Neural progenitor cell (in vitro differentiated cells): ENCODE measurements around the gene TOGARAM2. TPM values are rescaled to one million over a fixed set of nuclear protein-coding genes. Genes with fewer than 3 reads are reported as not detected.
A peak's percentile ranks its signal among the peaks of the same experiment; 100 is the strongest.

Experiments used
- DNase-seq: peaks from one replicate; pipeline ENCODE4 v3.0.0-alpha.2; 2016; ENCODE audit warnings: low spot score
- H2AFZ ChIP-seq: fragments of 200-600 bp; sonication (generic); replicated peaks from 2 replicates; pipeline ENCODE4 v1.6.1; 2016; ENCODE audit warnings: antibody characterized with exemption
- H3F3A ChIP-seq: fragments of 200-600 bp; sonication (generic); 2 replicates; pipeline ENCODE4 v1.6.1; 2016; ENCODE audit warnings: antibody characterized with exemption, low read depth
- H3K27ac ChIP-seq: fragments of 200-600 bp; sonication (generic); 2 replicates; pipeline ENCODE4 v1.5.1; 2016; ENCODE audit warnings: mild to moderate bottlenecking
- H3K27me3 ChIP-seq: fragments of 200-600 bp; sonication (generic); 2 replicates; pipeline ENCODE4 v1.6.1; 2016; ENCODE audit warnings: mild to moderate bottlenecking, moderate library complexity
- H3K36me3 ChIP-seq: fragments of 200-600 bp; sonication (generic); 2 replicates; pipeline ENCODE4 v1.5.1; 2016
- H3K4me1 ChIP-seq: fragments of 200-600 bp; sonication (generic); 2 replicates; pipeline ENCODE4 v1.6.1; 2016; ENCODE audit warnings: mixed run types
- H3K4me2 ChIP-seq: fragments of 200-600 bp; sonication (generic); 2 replicates; pipeline ENCODE4 v1.6.1; 2016
- H3K4me3 ChIP-seq: fragments of 200-600 bp; sonication (generic); 2 replicates; pipeline ENCODE4 v1.5.1; 2016
- H3K79me2 ChIP-seq: fragments of 200-600 bp; sonication (generic); 2 replicates; pipeline ENCODE4 v1.6.1; 2016; ENCODE audit warnings: low read depth
- H3K9ac ChIP-seq: fragments of 200-600 bp; sonication (generic); 2 replicates; pipeline ENCODE4 v1.6.1; 2016
- H3K9me3 ChIP-seq: fragments of 200-600 bp; sonication (generic); 2 replicates; pipeline ENCODE4 v1.5.1; 2016; ENCODE audit warnings: low read depth
- H4K20me1 ChIP-seq: fragments of 200-600 bp; sonication (generic); 2 replicates; pipeline ENCODE4 v1.6.1; 2016; ENCODE audit warnings: low read depth
- H3K27ac Mint-ChIP-seq: 3 replicates; pipeline ENCODE4 v1.8.0; 2021; ENCODE audit warnings: mixed read lengths
- H3K27me3 Mint-ChIP-seq: 2 replicates; pipeline ENCODE4 v1.8.0; 2022; ENCODE audit warnings: low read depth, mild to moderate bottlenecking, inconsistent platforms, moderate library complexity, mixed read lengths; ENCODE audit not compliant: insufficient read depth
- H3K36me3 Mint-ChIP-seq: 3 replicates; pipeline ENCODE4 v1.8.0; 2021; ENCODE audit warnings: mixed read lengths
- H3K4me1 Mint-ChIP-seq: 3 replicates; pipeline ENCODE4 v1.8.0; 2021; ENCODE audit warnings: mixed read lengths
- H3K4me3 Mint-ChIP-seq: 3 replicates; pipeline ENCODE4 v1.8.0; 2021; ENCODE audit warnings: mild to moderate bottlenecking, moderate library complexity, mixed read lengths
- H3K9me3 Mint-ChIP-seq: 3 replicates; pipeline ENCODE4 v1.8.0; 2020; ENCODE audit warnings: mixed read lengths
- EZH2 ChIP-seq: fragments of 200-600 bp; sonication (generic); IDR thresholded peaks from 2 replicates; pipeline ENCODE4 v1.6.1; 2017; ENCODE audit warnings: antibody characterized with exemption, mild to moderate bottlenecking, moderate library complexity
- EZH2phosphoT487 ChIP-seq: fragments of 200-600 bp; sonication (generic); IDR thresholded peaks from 2 replicates; pipeline ENCODE4 v1.6.1; 2017; ENCODE audit warnings: antibody characterized with exemption
- total RNA-seq: library from RNA; depleted of rRNA; stranded (reverse); fragments of >200 nt; gene quantifications from 2 replicates; pipeline ENCODE4 v1.2.3, GENCODE V29; 2015; ENCODE audit warnings: low replicate concordance
- TF ChIP-seq, protein P1 (sequence below): fragments of 200-600 bp; sonication (generic); IDR thresholded peaks from 2 replicates; pipeline ENCODE4 v1.5.1; 2017; ENCODE audit warnings: antibody characterized with exemption, mild to moderate bottlenecking

The TOGARAM2 gene
- total RNA-seq, 1 donor from 2014 or later = 0.04 TPM

DNA sequence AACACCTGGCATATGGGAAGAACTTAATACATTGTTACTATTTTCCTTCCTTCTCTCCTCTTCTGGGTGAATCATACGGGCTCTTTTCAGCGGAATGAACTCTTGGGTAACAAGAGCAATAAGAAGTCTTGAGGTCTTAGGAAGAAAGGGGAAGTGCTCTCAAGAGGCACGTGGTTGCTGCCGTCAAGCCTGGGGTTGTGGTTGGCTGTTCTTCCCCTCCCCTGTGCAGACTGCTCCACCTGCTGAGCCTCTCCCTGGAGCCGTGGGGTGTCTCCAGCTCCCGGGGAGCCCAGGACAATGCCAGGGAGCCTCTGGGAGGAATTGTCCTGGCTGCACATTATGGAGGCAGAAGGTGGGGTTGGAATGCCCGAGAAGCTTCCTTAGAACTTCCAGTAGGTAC, 19.4 kb downstream of the TOGARAM2 start:
- Mint-ChIP-seq H3K9me3 (no peaks in the 10 kb centered on the region), H3K27me3 (peaks cover 9% of the 10 kb centered on the region), H3K4me1 (peaks cover 9% of the 10 kb centered on the region), H3K4me3 (no peak overlapping the region), H3K36me3 (no peaks in the 10 kb centered on the region), H3K27ac (no peak overlapping the region)
- Histone ChIP-seq H3K9ac (no peak overlapping the region), H3K9me3 (no peaks in the 10 kb centered on the region), H3K79me2 (no peaks in the 10 kb centered on the region), H2AFZ (no peak overlapping the region), H3K36me3 (no peaks in the 10 kb centered on the region), H3K4me2 (no peak overlapping the region), H3F3A (no peaks in the 10 kb centered on the region), H3K4me3 (no peak overlapping the region), H4K20me1 (no peaks in the 10 kb centered on the region), H3K4me1 (peaks cover 8% of the 10 kb centered on the region), H3K27ac (no peak overlapping the region), H3K27me3 (no peaks in the 10 kb centered on the region)
- DNase-seq = no peak
- TF ChIP-seq, protein P1, sequence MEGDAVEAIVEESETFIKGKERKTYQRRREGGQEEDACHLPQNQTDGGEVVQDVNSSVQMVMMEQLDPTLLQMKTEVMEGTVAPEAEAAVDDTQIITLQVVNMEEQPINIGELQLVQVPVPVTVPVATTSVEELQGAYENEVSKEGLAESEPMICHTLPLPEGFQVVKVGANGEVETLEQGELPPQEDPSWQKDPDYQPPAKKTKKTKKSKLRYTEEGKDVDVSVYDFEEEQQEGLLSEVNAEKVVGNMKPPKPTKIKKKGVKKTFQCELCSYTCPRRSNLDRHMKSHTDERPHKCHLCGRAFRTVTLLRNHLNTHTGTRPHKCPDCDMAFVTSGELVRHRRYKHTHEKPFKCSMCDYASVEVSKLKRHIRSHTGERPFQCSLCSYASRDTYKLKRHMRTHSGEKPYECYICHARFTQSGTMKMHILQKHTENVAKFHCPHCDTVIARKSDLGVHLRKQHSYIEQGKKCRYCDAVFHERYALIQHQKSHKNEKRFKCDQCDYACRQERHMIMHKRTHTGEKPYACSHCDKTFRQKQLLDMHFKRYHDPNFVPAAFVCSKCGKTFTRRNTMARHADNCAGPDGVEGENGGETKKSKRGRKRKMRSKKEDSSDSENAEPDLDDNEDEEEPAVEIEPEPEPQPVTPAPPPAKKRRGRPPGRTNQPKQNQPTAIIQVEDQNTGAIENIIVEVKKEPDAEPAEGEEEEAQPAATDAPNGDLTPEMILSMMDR = no peak
- no peak for TF ChIP-seq EZH2phosphoT487
- no peak for TF ChIP-seq EZH2

DNA sequence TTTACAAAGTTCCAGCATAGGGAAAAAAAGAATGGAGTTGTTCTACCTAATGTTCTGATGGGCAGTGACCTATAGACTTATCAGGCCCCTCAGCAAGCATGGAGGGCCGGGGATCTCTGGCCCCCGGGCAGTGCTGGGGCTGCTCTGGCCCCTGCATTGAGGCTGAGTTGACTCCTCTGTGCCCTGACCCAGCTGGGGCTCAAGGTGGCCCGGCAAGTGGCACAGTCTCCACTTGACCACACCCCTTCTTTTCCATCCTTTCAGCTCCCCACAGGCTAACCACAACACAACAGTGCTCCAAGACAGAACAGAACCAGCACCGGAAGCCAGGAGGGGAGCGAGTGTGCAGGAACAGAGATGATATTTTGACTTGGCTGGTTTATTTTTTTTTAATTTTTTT, 19.9 kb downstream of the TOGARAM2 start:
- TF ChIP-seq EZH2 (no peak), EZH2phosphoT487 (no peak)
- Mint-ChIP-seq H3K9me3 (no peaks in the 10 kb centered on the region), H3K4me1 (peaks cover 9% of the 10 kb centered on the region), H3K27ac (no peak overlapping the region), H3K4me3 (no peak overlapping the region), H3K27me3 (peaks cover 6% of the 10 kb centered on the region), H3K36me3 (no peaks in the 10 kb centered on the region)
- Histone ChIP-seq H3K9ac (no peak overlapping the region), H3F3A (peaks cover 4% of the 10 kb centered on the region), H3K27me3 (no peaks in the 10 kb centered on the region), H3K36me3 (no peaks in the 10 kb centered on the region), H3K4me3 (no peak overlapping the region), H3K9me3 (no peaks in the 10 kb centered on the region), H2AFZ (no peak overlapping the region), H3K4me2 (no peak overlapping the region), H3K79me2 (no peaks in the 10 kb centered on the region), H3K27ac (no peak overlapping the region), H4K20me1 (no peaks in the 10 kb centered on the region), H3K4me1 (peaks cover 8% of the 10 kb centered on the region)
- DNase-seq = no peak

DNA sequence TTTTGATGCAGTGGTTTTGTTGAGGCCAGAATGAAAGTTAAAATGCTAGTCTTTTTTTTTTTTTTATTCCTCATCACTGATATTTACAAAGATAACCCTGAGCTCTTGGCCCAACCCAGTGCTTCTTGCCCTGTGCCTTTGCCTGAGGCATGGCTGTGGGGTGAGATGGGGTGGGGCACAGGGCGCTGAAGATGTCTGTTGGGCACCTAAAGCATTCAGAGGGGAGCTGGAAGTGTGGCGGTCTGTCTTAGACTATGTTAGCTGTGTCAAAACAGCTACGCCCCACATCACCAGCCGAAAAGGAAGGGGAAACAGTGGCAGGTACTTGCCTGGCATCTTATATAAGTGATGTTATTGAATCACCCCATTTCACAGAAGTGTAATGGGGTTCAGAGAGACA, 20.7 kb downstream of the TOGARAM2 start:
- peaks cover 6% of the 10 kb centered on the region for H3K27me3 Mint-ChIP-seq
- no peak overlapping the region for H3K9ac ChIP-seq

DNA sequence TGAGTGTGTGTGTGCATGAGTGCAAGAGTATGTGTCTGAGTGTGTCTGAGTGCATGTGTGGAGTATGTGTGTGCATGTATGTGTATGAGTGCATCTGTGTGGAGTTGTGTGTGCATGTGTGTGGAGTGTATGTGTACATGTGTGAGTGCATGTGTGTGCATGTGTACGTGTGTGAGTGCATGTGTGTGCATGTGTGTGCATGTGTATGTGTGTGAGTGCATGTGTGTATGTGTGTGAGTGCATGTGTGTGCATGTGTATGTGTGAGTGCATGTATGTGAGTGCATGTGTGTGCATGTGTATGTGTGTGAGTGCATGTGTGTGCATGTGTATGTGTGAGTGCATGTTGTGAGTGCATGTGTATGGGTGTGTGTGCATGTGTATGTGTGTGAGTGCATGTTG, 23.7 kb downstream of the TOGARAM2 start:
- no peaks in the 10 kb centered on the region for H3K36me3 Mint-ChIP-seq
- TF ChIP-seq EZH2phosphoT487 (no peak), EZH2 (no peak)
- TF ChIP-seq, protein P1 = no peak
- no peak overlapping the region for H3K9ac ChIP-seq

More for the DNA sequence above, 20.7 kb downstream of the TOGARAM2 start:
- H3K4me3 Mint-ChIP-seq = no peak overlapping the region
- H3K79me2 ChIP-seq = no peaks in the 10 kb centered on the region
- TF ChIP-seq EZH2phosphoT487 = no peak
- no peak for TF ChIP-seq EZH2
- TF ChIP-seq, protein P1 = no peak
- H3K4me1 ChIP-seq = peaks cover 8% of the 10 kb centered on the region
- H3K4me2 ChIP-seq = no peak overlapping the region
- H3K27me3 ChIP-seq = no peaks in the 10 kb centered on the region
- no peak overlapping the region for H2AFZ ChIP-seq
- H3K36me3 Mint-ChIP-seq = no peaks in the 10 kb centered on the region
- peaks cover 7% of the 10 kb centered on the region for H3F3A ChIP-seq
- peaks cover 8% of the 10 kb centered on the region for H3K4me1 Mint-ChIP-seq
- H3K27ac ChIP-seq = no peak overlapping the region
- H4K20me1 ChIP-seq = no peaks in the 10 kb centered on the region
- H3K9me3 ChIP-seq = no peaks in the 10 kb centered on the region
- DNase-seq = no peak
- H3K9me3 Mint-ChIP-seq = no peaks in the 10 kb centered on the region
- H3K27ac Mint-ChIP-seq = peak overlapping the region; percentile 29
- no peak overlapping the region for H3K4me3 ChIP-seq
- no peaks in the 10 kb centered on the region for H3K36me3 ChIP-seq

More for the DNA sequence above, 23.7 kb downstream of the TOGARAM2 start:
- no peaks in the 10 kb centered on the region for H3K4me1 ChIP-seq
- H2AFZ ChIP-seq = no peak overlapping the region
- H3K79me2 ChIP-seq = no peaks in the 10 kb centered on the region
- H3K27me3 ChIP-seq = no peaks in the 10 kb centered on the region
- no peaks in the 10 kb centered on the region for H3K9me3 ChIP-seq
- Mint-ChIP-seq H3K4me1 (peaks cover 7% of the 10 kb centered on the region), H3K4me3 (no peak overlapping the region), H3K27me3 (no peaks in the 10 kb centered on the region), H3K9me3 (no peaks in the 10 kb centered on the region), H3K27ac (no peak overlapping the region)
- no peaks in the 10 kb centered on the region for H3K36me3 ChIP-seq
- H4K20me1 ChIP-seq = no peaks in the 10 kb centered on the region
- no peak overlapping the region for H3K4me3 ChIP-seq
- H3K27ac ChIP-seq = no peak overlapping the region
- DNase-seq = no peak
- H3F3A ChIP-seq = peaks cover 7% of the 10 kb centered on the region
- H3K4me2 ChIP-seq = no peak overlapping the region
